ENCODE results near the gene HSPA6.

DNA sequence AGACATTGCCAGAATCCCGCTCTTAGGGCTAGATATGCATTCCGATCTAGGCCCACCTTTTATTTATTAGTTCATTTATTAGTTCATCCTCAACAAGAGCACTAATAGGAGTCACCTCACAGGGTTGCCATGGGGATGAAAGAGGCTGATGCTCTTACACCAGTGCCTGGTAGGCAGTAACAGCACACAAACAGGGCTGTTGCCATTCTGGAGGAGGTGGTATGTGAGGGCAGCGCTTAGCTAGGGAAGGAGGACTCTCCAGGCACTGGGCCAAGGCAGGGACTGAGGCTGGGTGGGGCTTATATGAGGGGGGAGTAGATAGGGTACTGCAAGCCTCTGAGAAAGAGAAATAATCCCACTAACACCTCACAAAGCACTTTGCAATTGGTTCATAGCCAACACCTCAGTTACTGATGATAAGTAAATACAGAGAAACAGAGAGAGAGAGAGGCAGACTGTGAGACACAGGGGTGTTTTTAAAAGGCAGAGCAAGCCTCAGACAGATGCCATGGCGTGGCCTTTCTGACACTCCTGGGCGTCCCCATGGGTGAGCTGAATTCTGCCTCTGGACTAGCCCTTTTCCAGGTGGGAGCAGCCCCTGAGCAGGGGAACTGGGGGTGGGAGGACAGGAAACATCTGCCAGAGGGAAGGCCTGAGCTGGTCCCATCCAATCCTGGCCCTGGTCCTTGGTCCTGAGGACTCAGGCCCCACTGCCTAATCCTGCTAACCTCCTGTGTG is 13.2 kb upstream of the HSPA6 start:
- TF ChIP-seq, protein P1, sequence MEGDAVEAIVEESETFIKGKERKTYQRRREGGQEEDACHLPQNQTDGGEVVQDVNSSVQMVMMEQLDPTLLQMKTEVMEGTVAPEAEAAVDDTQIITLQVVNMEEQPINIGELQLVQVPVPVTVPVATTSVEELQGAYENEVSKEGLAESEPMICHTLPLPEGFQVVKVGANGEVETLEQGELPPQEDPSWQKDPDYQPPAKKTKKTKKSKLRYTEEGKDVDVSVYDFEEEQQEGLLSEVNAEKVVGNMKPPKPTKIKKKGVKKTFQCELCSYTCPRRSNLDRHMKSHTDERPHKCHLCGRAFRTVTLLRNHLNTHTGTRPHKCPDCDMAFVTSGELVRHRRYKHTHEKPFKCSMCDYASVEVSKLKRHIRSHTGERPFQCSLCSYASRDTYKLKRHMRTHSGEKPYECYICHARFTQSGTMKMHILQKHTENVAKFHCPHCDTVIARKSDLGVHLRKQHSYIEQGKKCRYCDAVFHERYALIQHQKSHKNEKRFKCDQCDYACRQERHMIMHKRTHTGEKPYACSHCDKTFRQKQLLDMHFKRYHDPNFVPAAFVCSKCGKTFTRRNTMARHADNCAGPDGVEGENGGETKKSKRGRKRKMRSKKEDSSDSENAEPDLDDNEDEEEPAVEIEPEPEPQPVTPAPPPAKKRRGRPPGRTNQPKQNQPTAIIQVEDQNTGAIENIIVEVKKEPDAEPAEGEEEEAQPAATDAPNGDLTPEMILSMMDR (IDR thresholded peaks at IDR 0.05; ENCODE audit: low read depth, low read length), result no peak
- TF ChIP-seq EZH2phosphoT487 (IDR thresholded peaks at IDR 0.05; ENCODE audit: low read depth), result no peak
